22Rv1 (cell line): Measurements from ENCODE around the gene LRTM1.

Experiments
- H3K27ac ChIP-seq: fragments of 450-650 bp; 2 replicates; pipeline ENCODE4 v1.5.1; 2017
- CTCF ChIP-seq: fragments of 450-650 bp; IDR thresholded peaks from 2 replicates; pipeline ENCODE4 v1.5.1; 2017; ENCODE audit warnings: mild to moderate bottlenecking
- ZFX ChIP-seq: fragments of 450-650 bp; IDR thresholded peaks from 2 replicates; pipeline ENCODE4 v1.6.1; 2017; ENCODE audit warnings: antibody characterized with exemption, borderline replicate concordance

The LRTM1 gene

GRCh38 chr3:54940971-54941370 is 13.1 kb upstream of the LRTM1 start:
- H3K27ac ChIP-seq: no peak overlapping the region
- no peak for TF ChIP-seq ZFX
- no peak for TF ChIP-seq CTCF

- TF ChIP-seq CTCF: no peak
- no peak overlapping the region for H3K27ac ChIP-seq
These were observed 11.9 kb upstream of the LRTM1 start for GRCh38 chr3:54939557-54940300.

- TF ChIP-seq CTCF (no peak), ZFX (no peak)
- no peak overlapping the region for H3K27ac ChIP-seq
These were observed 8.7 kb upstream of the LRTM1 start for GRCh38 chr3:54936561-54936960.

GRCh38 chr3:54935869-54936268 is 8.0 kb upstream of the LRTM1 start:
- no peak overlapping the region for H3K27ac ChIP-seq
- TF ChIP-seq CTCF: no peak
- no peak for TF ChIP-seq ZFX

- no peak for TF ChIP-seq ZFX
- TF ChIP-seq CTCF: no peak
- H3K27ac ChIP-seq: no peak overlapping the region
These were observed 4.7 kb upstream of the LRTM1 start for GRCh38 chr3:54932606-54933005.

- TF ChIP-seq CTCF (no peak), ZFX (no peak)
- H3K27ac ChIP-seq: no peak overlapping the region
These were observed 3.3 kb upstream of the LRTM1 start for GRCh38 chr3:54931182-54931581.

- TF ChIP-seq ZFX: no peak
- no peak for TF ChIP-seq CTCF
These were observed 9.3 kb downstream of the LRTM1 start for GRCh38 chr3:54918516-54918915.

More at GRCh38 chr3:54918516-54918915, 9.3 kb downstream of the LRTM1 start:
- H3K27ac ChIP-seq: no peak overlapping the region
